GM23338 (cell line): ENCODE measurements around the gene ALDH8A1. TPM values are rescaled to one million over a fixed set of nuclear protein-coding genes. Genes with fewer than 3 reads are reported as not detected.

Experiments
- ATAC-seq: fragments of 200-7000 bp; cut with Tn5 transposase; 3 replicates; pipeline ENCODE4 v1.9.1; 2020
- DNase-seq: peaks from one replicate; pipeline ENCODE4 v3.0.0-alpha.2; 2015; ENCODE audit warnings: low spot score
- H2AFZ ChIP-seq: fragments of 200-600 bp; sonication (generic); 2 replicates; pipeline ENCODE4 v1.8.0; 2016; ENCODE audit warnings: antibody characterized with exemption, mild to moderate bottlenecking, moderate library complexity
- H3F3A ChIP-seq: fragments of 200-600 bp; sonication (generic); replicated peaks from 2 replicates; pipeline ENCODE4 v1.8.0; 2017; ENCODE audit warnings: antibody characterized with exemption, mixed run types, low read depth
- H3K27ac ChIP-seq: fragments of 200-600 bp; sonication (generic); 2 replicates; pipeline ENCODE4 v1.6.1; 2016; ENCODE audit warnings: low read depth
- H3K27me3 ChIP-seq: fragments of 200-600 bp; sonication (generic); 2 replicates; pipeline ENCODE4 v1.8.0; 2016; ENCODE audit warnings: mild to moderate bottlenecking, mixed run types, moderate library complexity; ENCODE audit not compliant: insufficient read depth
- H3K36me3 ChIP-seq: fragments of 200-600 bp; sonication (generic); 2 replicates; pipeline ENCODE4 v1.8.0; 2016; ENCODE audit warnings: mild to moderate bottlenecking; ENCODE audit not compliant: insufficient read depth
- H3K4me1 ChIP-seq: fragments of 200-600 bp; sonication (generic); 2 replicates; pipeline ENCODE4 v1.8.0; 2016; ENCODE audit warnings: mild to moderate bottlenecking, moderate library complexity; ENCODE audit not compliant: insufficient read depth
- H3K4me2 ChIP-seq: fragments of 200-600 bp; sonication (generic); 2 replicates; pipeline ENCODE4 v1.7.1; 2017; ENCODE audit warnings: mixed run types
- H3K4me3 ChIP-seq: fragments of 200-600 bp; sonication (generic); 2 replicates; pipeline ENCODE4 v1.6.1; 2016; ENCODE audit warnings: mixed run types
- H3K79me2 ChIP-seq: fragments of 200-600 bp; sonication (generic); replicated peaks from 2 replicates; pipeline ENCODE4 v1.8.0; 2017; ENCODE audit warnings: mild to moderate bottlenecking; ENCODE audit not compliant: insufficient read depth
- H3K9me2 ChIP-seq: fragments of 200-600 bp; sonication (generic); 2 replicates; pipeline ENCODE4 v1.8.0; 2017; ENCODE audit not compliant: insufficient read depth
- H4K20me1 ChIP-seq: fragments of 200-600 bp; sonication (generic); replicated peaks from 2 replicates; pipeline ENCODE4 v1.8.0; 2017; ENCODE audit warnings: mild to moderate bottlenecking; ENCODE audit not compliant: insufficient read depth
- H3K27ac Mint-ChIP-seq: 2 replicates; pipeline ENCODE4 v1.8.0; 2020; ENCODE audit warnings: inconsistent platforms, mild to moderate bottlenecking, moderate library complexity, mixed read lengths
- H3K27me3 Mint-ChIP-seq: 3 replicates; pipeline ENCODE4 v1.8.0; 2022; ENCODE audit warnings: low read depth, mild to moderate bottlenecking, moderate library complexity, mixed read lengths, inconsistent platforms; ENCODE audit not compliant: insufficient read depth, poor library complexity
- H3K36me3 Mint-ChIP-seq: 3 replicates; pipeline ENCODE4 v1.8.0; 2021; ENCODE audit warnings: low read depth, mild to moderate bottlenecking, inconsistent platforms, moderate library complexity, mixed read lengths
- H3K4me1 Mint-ChIP-seq: 3 replicates; pipeline ENCODE4 v1.8.0; 2020; ENCODE audit warnings: mild to moderate bottlenecking, inconsistent platforms, mixed read lengths
- H3K4me3 Mint-ChIP-seq: 3 replicates; pipeline ENCODE4 v1.8.0; 2021; ENCODE audit warnings: moderate library complexity, mild to moderate bottlenecking, inconsistent platforms, mixed read lengths
- H3K9me3 Mint-ChIP-seq: 3 replicates; pipeline ENCODE4 v1.8.0; 2020; ENCODE audit warnings: moderate library complexity, mild to moderate bottlenecking, inconsistent platforms, mixed read lengths
- CREB1 ChIP-seq: fragments of 250-450 bp; sonication (Bioruptor Pico); IDR thresholded peaks from 2 replicates; pipeline ENCODE4 v1.5.0; 2020; ENCODE audit warnings: low read depth, mild to moderate bottlenecking, moderate library complexity
- EZH2 ChIP-seq: fragments of 200-600 bp; sonication (generic); IDR thresholded peaks from one replicate; pipeline ENCODE4 v1.8.0; 2017; ENCODE audit warnings: antibody characterized with exemption, mild to moderate bottlenecking, low read depth; ENCODE audit not compliant: unreplicated experiment
- JUNB ChIP-seq: IDR thresholded peaks from one replicate; pipeline ENCODE4 v1.6.1; 2016; ENCODE audit warnings: antibody characterized with exemption; ENCODE audit not compliant: unreplicated experiment
- NANOG ChIP-seq: IDR thresholded peaks from 2 replicates; pipeline ENCODE4 v1.6.1; 2016; ENCODE audit warnings: antibody characterized with exemption, borderline replicate concordance
- POLR2AphosphoS5 ChIP-seq: IDR thresholded peaks from 2 replicates; pipeline ENCODE4 v1.6.1; 2016; ENCODE audit warnings: antibody characterized with exemption, low read depth
- ZNF114 ChIP-seq: fragments of 250-450 bp; sonication (Bioruptor Pico); IDR thresholded peaks from 2 replicates; pipeline ENCODE4 v1.5.0; 2020; ENCODE audit warnings: mild to moderate bottlenecking, moderate library complexity
- ZNF331 ChIP-seq: fragments of 250-450 bp; sonication (Bioruptor Pico); IDR thresholded peaks from 2 replicates; pipeline ENCODE4 v1.5.0; 2020; ENCODE audit warnings: low read depth, mild to moderate bottlenecking, moderate library complexity
- polyA plus RNA-seq: library from polyadenylated mRNA; unstranded; fragments of >200 nt; fragmentation: Nextera tagmentation; extraction: Ambion mirVana; gene quantifications from 2 replicates; pipeline ENCODE4 v1.2.1, GENCODE V29; 2016
- total RNA-seq: library from RNA; depleted of rRNA; stranded (reverse); fragments of >200 nt; shearing (Covaris generic); gene quantifications from 2 replicates; pipeline ENCODE4 v1.2.3, GENCODE V29; 2014
- TF ChIP-seq, protein P1 (sequence below): IDR thresholded peaks from one replicate; pipeline ENCODE4 v1.6.1; 2018; ENCODE audit warnings: antibody characterized with exemption; ENCODE audit not compliant: unreplicated experiment
- TF ChIP-seq, protein P2 (sequence below), 2 experiments: fragments of 200-600 bp in 1 of 2; sonication (generic) in 1 of 2; conservative IDR thresholded peaks; 2 replicates each; pipeline versions ENCODE4 v1.5.1 to v1.6.1; 2016 to 2017; ENCODE audit warnings: antibody characterized with exemption in 2 of 2, low read depth in 2 of 2, mild to moderate bottlenecking in 2 of 2, moderate library complexity in 1 of 2

ALDH8A1 gene
- total and polyA plus RNA-seq, 2 experiments from 2014 or later, result not detected

DNA sequence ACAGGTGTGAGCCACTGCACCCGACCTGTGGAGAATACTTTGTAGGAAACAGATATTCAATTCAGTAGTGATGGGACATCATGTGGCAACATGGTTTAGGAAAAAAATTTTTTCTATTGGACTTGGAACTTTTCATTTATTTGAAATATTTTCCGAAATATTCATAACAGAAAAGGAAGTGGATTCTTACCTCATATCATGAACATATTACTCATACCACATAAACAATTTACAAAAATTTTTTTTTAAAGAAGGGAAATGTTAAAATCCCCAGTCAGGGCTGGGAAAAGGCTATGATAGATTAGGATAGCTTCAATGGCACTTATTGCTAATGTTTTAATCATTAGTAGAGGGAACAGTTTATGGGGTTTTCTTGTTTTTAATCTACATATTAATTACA, 6.8 kb upstream of the ALDH8A1 start (continued):
- TF ChIP-seq POLR2AphosphoS5 (no peak), NANOG (no peak)

- Histone ChIP-seq H4K20me1 (no peaks in the 10 kb centered on the region; the same call in 1 of the 2 replicates), H3K4me1 (no peaks in the 10 kb centered on the region), H3K4me2 (no peak overlapping the region), H3K9me2 (peaks cover 7% of the 10 kb centered on the region), H2AFZ (no peak overlapping the region), H3K27ac (no peak overlapping the region), H3K79me2 (no peaks in the 10 kb centered on the region), H3F3A (no peaks in the 10 kb centered on the region), H3K27me3 (no peaks in the 10 kb centered on the region), H3K36me3 (no peaks in the 10 kb centered on the region), H3K4me3 (no peak overlapping the region)
- ATAC-seq (no peak), DNase-seq (no peak)
- H3K9me3 Mint-ChIP-seq, result no peaks in the 10 kb centered on the region
- H3K27me3 Mint-ChIP-seq, result peaks cover 8% of the 10 kb centered on the region
- TF ChIP-seq POLR2AphosphoS5, result no peak
- no peak for TF ChIP-seq ZNF114 (CRISPR knock-in tag)
- TF ChIP-seq, protein P1, sequence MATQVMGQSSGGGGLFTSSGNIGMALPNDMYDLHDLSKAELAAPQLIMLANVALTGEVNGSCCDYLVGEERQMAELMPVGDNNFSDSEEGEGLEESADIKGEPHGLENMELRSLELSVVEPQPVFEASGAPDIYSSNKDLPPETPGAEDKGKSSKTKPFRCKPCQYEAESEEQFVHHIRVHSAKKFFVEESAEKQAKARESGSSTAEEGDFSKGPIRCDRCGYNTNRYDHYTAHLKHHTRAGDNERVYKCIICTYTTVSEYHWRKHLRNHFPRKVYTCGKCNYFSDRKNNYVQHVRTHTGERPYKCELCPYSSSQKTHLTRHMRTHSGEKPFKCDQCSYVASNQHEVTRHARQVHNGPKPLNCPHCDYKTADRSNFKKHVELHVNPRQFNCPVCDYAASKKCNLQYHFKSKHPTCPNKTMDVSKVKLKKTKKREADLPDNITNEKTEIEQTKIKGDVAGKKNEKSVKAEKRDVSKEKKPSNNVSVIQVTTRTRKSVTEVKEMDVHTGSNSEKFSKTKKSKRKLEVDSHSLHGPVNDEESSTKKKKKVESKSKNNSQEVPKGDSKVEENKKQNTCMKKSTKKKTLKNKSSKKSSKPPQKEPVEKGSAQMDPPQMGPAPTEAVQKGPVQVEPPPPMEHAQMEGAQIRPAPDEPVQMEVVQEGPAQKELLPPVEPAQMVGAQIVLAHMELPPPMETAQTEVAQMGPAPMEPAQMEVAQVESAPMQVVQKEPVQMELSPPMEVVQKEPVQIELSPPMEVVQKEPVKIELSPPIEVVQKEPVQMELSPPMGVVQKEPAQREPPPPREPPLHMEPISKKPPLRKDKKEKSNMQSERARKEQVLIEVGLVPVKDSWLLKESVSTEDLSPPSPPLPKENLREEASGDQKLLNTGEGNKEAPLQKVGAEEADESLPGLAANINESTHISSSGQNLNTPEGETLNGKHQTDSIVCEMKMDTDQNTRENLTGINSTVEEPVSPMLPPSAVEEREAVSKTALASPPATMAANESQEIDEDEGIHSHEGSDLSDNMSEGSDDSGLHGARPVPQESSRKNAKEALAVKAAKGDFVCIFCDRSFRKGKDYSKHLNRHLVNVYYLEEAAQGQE, result no peak
- TF ChIP-seq EZH2, result no peak
- TF ChIP-seq JUNB, result no peak
- TF ChIP-seq ZNF331 (CRISPR knock-in tag), result no peak
- TF ChIP-seq, protein P2, sequence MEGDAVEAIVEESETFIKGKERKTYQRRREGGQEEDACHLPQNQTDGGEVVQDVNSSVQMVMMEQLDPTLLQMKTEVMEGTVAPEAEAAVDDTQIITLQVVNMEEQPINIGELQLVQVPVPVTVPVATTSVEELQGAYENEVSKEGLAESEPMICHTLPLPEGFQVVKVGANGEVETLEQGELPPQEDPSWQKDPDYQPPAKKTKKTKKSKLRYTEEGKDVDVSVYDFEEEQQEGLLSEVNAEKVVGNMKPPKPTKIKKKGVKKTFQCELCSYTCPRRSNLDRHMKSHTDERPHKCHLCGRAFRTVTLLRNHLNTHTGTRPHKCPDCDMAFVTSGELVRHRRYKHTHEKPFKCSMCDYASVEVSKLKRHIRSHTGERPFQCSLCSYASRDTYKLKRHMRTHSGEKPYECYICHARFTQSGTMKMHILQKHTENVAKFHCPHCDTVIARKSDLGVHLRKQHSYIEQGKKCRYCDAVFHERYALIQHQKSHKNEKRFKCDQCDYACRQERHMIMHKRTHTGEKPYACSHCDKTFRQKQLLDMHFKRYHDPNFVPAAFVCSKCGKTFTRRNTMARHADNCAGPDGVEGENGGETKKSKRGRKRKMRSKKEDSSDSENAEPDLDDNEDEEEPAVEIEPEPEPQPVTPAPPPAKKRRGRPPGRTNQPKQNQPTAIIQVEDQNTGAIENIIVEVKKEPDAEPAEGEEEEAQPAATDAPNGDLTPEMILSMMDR (conservative IDR thresholded peaks at IDR 0.05; ENCODE audit: low read depth in 2 of 2), result no peak
- no peak for TF ChIP-seq NANOG
- no peak for TF ChIP-seq CREB1 (CRISPR knock-in tag)
- H3K4me1 Mint-ChIP-seq, result no peaks in the 10 kb centered on the region; the same call in 2 of the 3 replicates
- H3K36me3 Mint-ChIP-seq, result peaks cover 8% of the 10 kb centered on the region; the same call in 2 of the 3 replicates
- H3K4me3 Mint-ChIP-seq, result no peak overlapping the region
- no peak overlapping the region for H3K27ac Mint-ChIP-seq
These were observed 6.1 kb upstream of the ALDH8A1 start for GRCh38 chr6:134956032-134956431.
